Measurements from ENCODE around the gene KCNA5. TPM values are rescaled to one million over a fixed set of nuclear protein-coding genes. Genes with fewer than 3 reads are reported as not detected.
A peak's percentile ranks its signal among the peaks of the same experiment; 100 is the strongest.

KCNA5 gene
- total and polyA plus RNA-seq, 8 donors = 0.25 to 11.1 (median 0.91) TPM

DNA sequence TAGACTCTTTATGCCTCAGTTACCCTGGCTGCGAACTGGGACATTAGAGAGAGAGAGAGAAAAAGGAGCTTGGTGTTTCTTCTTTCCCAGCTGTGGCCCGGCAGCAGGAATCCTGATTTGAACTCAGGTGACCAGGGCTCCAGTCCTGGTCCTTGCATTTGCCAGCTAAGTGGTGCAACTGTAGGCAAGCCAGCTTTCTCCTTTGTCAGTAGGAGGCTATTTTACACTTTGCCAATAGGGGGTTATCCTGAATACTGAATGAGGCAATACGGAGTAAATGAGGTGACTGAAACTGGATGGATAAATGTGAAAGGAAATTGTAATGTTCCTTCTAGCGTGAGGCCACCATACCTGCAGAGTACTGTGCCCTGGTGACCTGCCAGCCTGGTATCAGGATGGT, 27.8 kb downstream of the KCNA5 start:
- Histone ChIP-seq H3K27ac (no peak overlapping the region), H3K36me3 (no peaks in the 10 kb centered on the region), H3K4me3 (no peak overlapping the region), H3K4me1 (no peaks in the 10 kb centered on the region), H3K27me3 (no peaks in the 10 kb centered on the region), H3K9me3 (no peaks in the 10 kb centered on the region)
- intact Hi-C loops (cut with DNase I) = no loop called here
- DNase-seq = no peak
- FAIRE-seq = no peak
- no peak for ATAC-seq
- 75 to 79% methylated on average over 4 of the region's 4 CpGs for WGBS, 2 donors
- TF ChIP-seq, protein P1, sequence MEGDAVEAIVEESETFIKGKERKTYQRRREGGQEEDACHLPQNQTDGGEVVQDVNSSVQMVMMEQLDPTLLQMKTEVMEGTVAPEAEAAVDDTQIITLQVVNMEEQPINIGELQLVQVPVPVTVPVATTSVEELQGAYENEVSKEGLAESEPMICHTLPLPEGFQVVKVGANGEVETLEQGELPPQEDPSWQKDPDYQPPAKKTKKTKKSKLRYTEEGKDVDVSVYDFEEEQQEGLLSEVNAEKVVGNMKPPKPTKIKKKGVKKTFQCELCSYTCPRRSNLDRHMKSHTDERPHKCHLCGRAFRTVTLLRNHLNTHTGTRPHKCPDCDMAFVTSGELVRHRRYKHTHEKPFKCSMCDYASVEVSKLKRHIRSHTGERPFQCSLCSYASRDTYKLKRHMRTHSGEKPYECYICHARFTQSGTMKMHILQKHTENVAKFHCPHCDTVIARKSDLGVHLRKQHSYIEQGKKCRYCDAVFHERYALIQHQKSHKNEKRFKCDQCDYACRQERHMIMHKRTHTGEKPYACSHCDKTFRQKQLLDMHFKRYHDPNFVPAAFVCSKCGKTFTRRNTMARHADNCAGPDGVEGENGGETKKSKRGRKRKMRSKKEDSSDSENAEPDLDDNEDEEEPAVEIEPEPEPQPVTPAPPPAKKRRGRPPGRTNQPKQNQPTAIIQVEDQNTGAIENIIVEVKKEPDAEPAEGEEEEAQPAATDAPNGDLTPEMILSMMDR (IDR thresholded peaks at IDR 0.05) = no peak

GRCh38 chr12:5072311-5072710, 28.6 kb downstream of the KCNA5 start:
- no peak overlapping the region for H3K27ac ChIP-seq
- WGBS, 2 donors = 75 to 78% methylated on average over 5 of the region's 5 CpGs
- intact Hi-C loops (cut with DNase I) = no loop called here

DNA sequence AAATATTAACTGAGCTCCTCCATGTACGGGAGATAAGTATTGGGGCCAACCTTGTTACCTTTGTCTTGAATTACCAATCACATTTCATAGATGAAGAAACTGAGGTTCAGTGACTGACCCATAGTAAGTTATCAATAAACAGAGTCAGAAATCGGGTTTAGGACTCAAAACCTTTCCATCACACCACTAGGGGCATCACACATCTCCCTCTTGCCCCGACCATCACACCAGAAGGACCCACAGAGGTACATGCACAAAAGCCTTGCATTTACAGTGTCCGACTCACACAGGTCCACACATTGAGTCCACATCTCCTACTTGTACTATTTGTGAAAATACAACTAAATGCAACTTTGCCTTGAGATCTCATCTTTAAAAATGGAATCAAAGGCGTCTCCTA, 29.4 kb downstream of the KCNA5 start:
- Histone ChIP-seq H3K4me1 (no peaks in the 10 kb centered on the region), H3K36me3 (no peaks in the 10 kb centered on the region), H3K27ac (no peak overlapping the region), H3K4me3 (no peak overlapping the region), H3K9me3 (no peaks in the 10 kb centered on the region), H3K27me3 (no peaks in the 10 kb centered on the region)
- no peak for FAIRE-seq
- ATAC-seq = no peak
- no peak for DNase-seq
- intact Hi-C loops (cut with DNase I) = no loop called here
- TF ChIP-seq, protein P1 (IDR thresholded peaks at IDR 0.05) = no peak
- WGBS, 2 donors = 57 to 59% methylated on average over 5 of the region's 5 CpGs

More at GRCh38 chr12:5072311-5072710, 28.6 kb downstream of the KCNA5 start:
- FAIRE-seq = no peak
- no peaks in the 10 kb centered on the region for H3K4me1 ChIP-seq
- TF ChIP-seq, protein P1 (IDR thresholded peaks at IDR 0.05) = no peak
- H3K27me3 ChIP-seq = no peaks in the 10 kb centered on the region
- no peak overlapping the region for H3K4me3 ChIP-seq
- no peaks in the 10 kb centered on the region for H3K9me3 ChIP-seq
- ATAC-seq = no peak
- H3K36me3 ChIP-seq = no peaks in the 10 kb centered on the region
- DNase-seq = no peak

- WGBS, 2 donors = 36 to 39% methylated on average over 1 of the region's 1 CpG
- Histone ChIP-seq H3K4me3 (no peak overlapping the region), H3K9me3 (no peaks in the 10 kb centered on the region), H3K27ac (no peak overlapping the region), H3K4me1 (no peaks in the 10 kb centered on the region), H3K27me3 (no peaks in the 10 kb centered on the region), H3K36me3 (no peaks in the 10 kb centered on the region)
- DNase-seq (no peak), ATAC-seq (no peak), FAIRE-seq (no peak)
- TF ChIP-seq, protein P1 (IDR thresholded peaks at IDR 0.05) = no peak
- intact Hi-C loops (cut with DNase I) = no loop called here
These were observed 30.2 kb downstream of the KCNA5 start for GRCh38 chr12:5073853-5074252.

- no peak overlapping the region for H3K4me3 ChIP-seq
- FAIRE-seq (no peak), DNase-seq (no peak), ATAC-seq (peak in 1 of 4 donors; percentile 26)
- no peaks in the 10 kb centered on the region for H3K4me1 ChIP-seq
- WGBS, 2 donors = 42 to 44% methylated on average over 4 of the region's 4 CpGs
- H3K36me3 ChIP-seq = no peaks in the 10 kb centered on the region
- H3K27me3 ChIP-seq = no peaks in the 10 kb centered on the region
- H3K27ac ChIP-seq = no peak overlapping the region
- TF ChIP-seq, protein P1 (IDR thresholded peaks at IDR 0.05) = no peak
- intact Hi-C loops (cut with DNase I) = no loop called here
- H3K9me3 ChIP-seq = no peaks in the 10 kb centered on the region
These were observed 33.1 kb downstream of the KCNA5 start for GRCh38 chr12:5076761-5077160.

Measured in pancreas (tissue), 10 donors.